Testis (tissue), 2 donors: ENCODE results near the gene MTURN.

Source experiments
- CTCF ChIP-seq, 3 experiments: fragments of 450-650 bp in 2 of 3; fragments of 200-600 bp in 1 of 3; sonication (generic) in 1 of 3; IDR thresholded peaks; one replicate each; pipeline ENCODE4 v1.5.1; 2016 to 2019; ENCODE audit warnings: antibody characterized with exemption in 3 of 3, mild to moderate bottlenecking in 2 of 3, moderate library complexity in 1 of 3
- POLR2A ChIP-seq: fragments of 450-650 bp; IDR thresholded peaks from one replicate; pipeline ENCODE4 v1.6.1; 2017; ENCODE audit warnings: antibody characterized with exemption, mild to moderate bottlenecking, moderate library complexity

GRCh38 chr7:30112103-30112713, 22.6 kb upstream of the MTURN start:
- no peak for TF ChIP-seq CTCF (IDR thresholded peaks at IDR 0.05)
- no peak for TF ChIP-seq POLR2A
